GM19467 (cell line): ENCODE data around the gene COX7A2.

Experiments
- ATAC-seq: cut with Tn5 transposase; IDR thresholded peaks from one replicate; pipeline ENCODE4 v1.9.1; 2021; ENCODE audit warnings: mild to moderate bottlenecking, moderate library complexity; ENCODE audit not compliant: unreplicated experiment

The COX7A2 gene

DNA sequence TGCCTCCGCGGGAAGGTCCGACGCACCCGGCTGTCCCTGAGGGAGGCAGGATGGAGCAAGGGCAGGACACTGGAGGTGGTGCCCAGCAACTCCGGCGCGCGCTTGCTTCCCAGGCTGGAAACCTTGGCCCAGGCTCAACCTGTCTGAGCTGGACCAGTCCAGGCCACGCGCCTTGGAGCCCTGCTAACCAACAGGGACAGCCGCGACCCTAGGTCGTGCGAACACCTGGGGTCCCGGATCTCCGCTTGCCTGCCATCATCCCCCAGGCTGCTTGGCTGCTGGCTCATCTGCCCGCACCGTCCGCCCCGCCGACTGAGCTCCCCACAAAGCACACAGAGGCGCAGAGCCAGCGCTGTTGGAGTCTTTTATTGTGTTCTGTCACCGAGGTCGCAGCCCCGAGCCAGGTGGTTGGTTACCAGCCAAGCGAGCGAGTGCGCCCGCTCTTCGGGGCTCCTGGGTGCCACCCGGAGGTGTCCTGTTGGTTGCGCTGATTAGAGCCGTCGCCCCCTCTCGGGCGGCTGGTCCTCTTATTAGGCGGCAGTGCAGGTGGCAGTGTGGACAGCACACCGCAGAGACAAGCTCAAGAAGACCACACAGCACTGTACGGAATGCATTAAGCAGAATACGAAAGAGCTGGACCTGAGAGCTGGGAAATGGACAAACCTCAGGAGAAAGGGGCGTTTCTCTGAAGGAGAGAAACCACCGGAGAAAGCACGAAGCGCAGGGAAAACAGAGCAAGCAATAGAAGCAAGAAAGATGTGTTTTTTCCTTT lies 41.5 kb downstream of the COX7A2 start:
- no peak for ATAC-seq

DNA sequence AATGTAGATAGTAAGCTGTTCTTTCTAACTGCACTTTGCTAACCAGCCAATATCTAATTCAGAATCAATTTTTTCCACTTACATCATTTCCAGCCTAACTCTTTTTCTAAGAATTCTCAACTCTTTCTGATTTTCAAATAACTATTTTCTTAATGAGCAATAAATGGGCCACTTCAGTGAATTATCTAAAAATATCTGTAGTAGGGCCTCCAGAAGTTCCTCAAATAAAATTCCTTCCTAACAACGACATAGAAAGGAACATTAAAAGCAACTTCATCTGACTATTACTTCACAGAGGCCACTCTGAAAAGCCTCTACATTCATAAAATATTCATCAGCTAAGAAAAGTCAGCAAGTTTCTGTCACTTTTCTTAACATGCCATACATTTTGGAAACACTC lies 42.6 kb downstream of the COX7A2 start:
- no peak for ATAC-seq

DNA sequence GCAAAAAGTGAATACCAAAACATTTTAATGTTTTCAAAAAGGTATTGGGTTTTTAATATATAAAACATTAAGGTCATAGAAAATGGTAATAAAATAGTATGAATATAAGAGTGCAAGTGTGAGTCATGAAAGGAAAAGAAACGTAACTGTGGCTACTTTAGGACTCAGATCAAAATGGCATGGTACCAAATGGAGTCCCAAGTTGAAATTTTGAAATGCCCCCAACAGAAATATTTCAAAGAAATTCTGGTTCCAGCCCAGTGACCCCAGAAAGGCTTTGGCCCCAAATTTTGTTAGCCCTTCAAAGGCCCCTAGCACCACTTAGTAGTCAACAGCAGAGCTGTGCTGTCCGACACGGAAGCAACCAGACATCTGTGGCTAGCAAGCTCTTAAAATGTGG lies 43.7 kb downstream of the COX7A2 start:
- ATAC-seq: no peak

DNA sequence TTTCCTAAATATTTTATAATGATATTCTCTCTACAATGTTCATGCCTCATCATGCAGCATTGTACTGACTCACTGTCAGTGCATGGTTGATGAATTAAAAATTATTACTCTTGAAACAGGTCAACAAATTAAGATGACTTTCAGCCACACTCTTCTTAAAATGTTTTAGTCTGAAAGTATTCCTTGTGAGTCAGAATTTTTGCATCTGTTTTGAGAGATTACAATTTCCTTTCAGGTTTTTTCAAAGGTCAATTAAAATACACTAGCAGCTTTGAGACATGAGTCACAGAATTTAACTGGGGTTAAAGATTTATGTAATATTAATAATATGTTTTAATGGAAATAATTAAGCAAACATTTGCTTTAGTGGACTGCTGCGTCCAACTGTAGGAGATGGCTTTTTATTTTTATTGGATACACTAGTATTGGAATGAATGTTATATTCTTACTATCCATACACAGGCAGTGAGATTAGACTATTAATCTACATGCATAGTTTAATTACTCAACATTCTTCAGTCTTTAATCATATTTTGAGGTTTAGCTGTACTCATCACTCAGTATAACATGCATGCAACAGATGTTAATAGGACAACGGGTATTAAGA lies 47.4 kb downstream of the COX7A2 start:
- ATAC-seq: no peak

DNA sequence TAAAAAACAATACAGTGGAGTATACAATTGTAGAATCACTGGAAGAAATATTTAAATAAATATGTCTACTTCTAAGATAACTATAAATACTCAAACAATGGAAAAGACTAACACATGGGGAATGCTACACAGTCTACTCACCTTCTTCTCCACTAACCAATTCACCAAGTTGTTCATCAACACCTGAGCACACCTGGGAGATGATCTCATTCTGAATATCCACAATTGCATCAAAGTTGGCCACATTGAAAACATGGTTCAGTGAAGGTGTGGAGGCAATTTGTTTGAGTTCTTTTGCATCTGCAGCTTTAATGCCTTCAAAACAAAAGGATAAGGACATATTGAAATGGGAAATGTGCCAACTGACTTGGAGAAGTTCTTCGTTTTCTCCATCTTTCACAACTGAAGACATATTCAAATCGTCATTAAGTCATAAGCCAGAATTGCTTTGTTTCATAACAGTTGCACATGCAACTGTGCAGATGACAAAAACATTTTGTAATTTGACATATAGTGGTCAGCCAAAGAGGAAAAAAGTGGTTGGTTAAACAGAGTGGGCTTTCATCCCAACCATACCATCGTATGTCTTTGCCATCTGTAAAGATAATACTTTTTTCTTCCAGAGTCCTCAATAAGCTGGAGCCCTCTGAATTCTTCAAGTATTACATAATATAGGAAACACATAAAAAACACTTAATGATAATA lies 55.2 kb downstream of the COX7A2 start:
- ATAC-seq: no peak
